Spleen (tissue), 11 donors: Measurements from ENCODE around the gene PPM1M. TPM values are rescaled to one million over a fixed set of nuclear protein-coding genes. Genes with fewer than 3 reads are reported as not detected.

Source experiments
- DNase-seq: peaks from one replicate; pipeline ENCODE4 v3.0.0-alpha.2; 2020
- H3K27ac ChIP-seq, 8 donors: fragments of 200-600 bp; sonication (generic) in 7 of 8; 1 replicate in 4 of 8; 2 replicates in 4 of 8; pipeline versions ENCODE4 v1.5.0 to v1.8.0; 2016 to 2021; ENCODE audit warnings: inconsistent platforms in 4 of 8, mild to moderate bottlenecking in 4 of 8, moderate library complexity in 1 of 8
- H3K27me3 ChIP-seq, 7 donors: fragments of 200-600 bp; sonication (generic) in 6 of 7; replicated peaks in 1 of 7; 1 replicate in 4 of 7; 2 replicates in 3 of 7; pipeline versions ENCODE4 v1.5.0 to v1.8.0; 2016 to 2021; ENCODE audit warnings: inconsistent platforms in 3 of 7, mild to moderate bottlenecking in 1 of 7
- H3K36me3 ChIP-seq, 6 donors: fragments of 200-600 bp; sonication (generic) in 5 of 6; 1 replicate in 4 of 6; 2 replicates in 2 of 6; pipeline versions ENCODE4 v1.5.0 to v1.8.0; 2016 to 2021; ENCODE audit warnings: inconsistent platforms in 2 of 6
- H3K4me1 ChIP-seq, 6 donors: fragments of 200-600 bp; sonication (generic) in 5 of 6; 1 replicate in 3 of 6; 2 replicates in 3 of 6; pipeline versions ENCODE4 v1.5.0 to v1.8.0; 2016 to 2021; ENCODE audit warnings: inconsistent platforms in 3 of 6
- H3K4me3 ChIP-seq, 8 donors: fragments of 200-600 bp; sonication (generic) in 7 of 8; 1 replicate in 4 of 8; 2 replicates in 4 of 8; pipeline versions ENCODE4 v1.5.0 to v1.8.0; 2016 to 2021; ENCODE audit warnings: inconsistent platforms in 4 of 8, mild to moderate bottlenecking in 4 of 8, moderate library complexity in 2 of 8
- H3K9me3 ChIP-seq, 8 donors: fragments of 200-600 bp; sonication (generic) in 7 of 8; 1 replicate in 4 of 8; 2 replicates in 4 of 8; pipeline versions ENCODE4 v1.5.0 to v1.8.0; 2016 to 2021; ENCODE audit warnings: inconsistent platforms in 4 of 8
- CTCF ChIP-seq, 11 experiments: fragments of 200-600 bp in 7 of 11; fragments of 450-650 bp in 4 of 11; sonication (generic) in 4 of 11; IDR thresholded peaks in 8 of 11; conservative IDR thresholded peaks in 3 of 11; 1 replicate in 7 of 11; 2 replicates in 4 of 11; pipeline versions ENCODE4 v1.4.0 to v1.8.0; 2016 to 2021; ENCODE audit warnings: antibody characterized with exemption in 11 of 11, inconsistent platforms in 4 of 11, mild to moderate bottlenecking in 1 of 11
- POLR2A ChIP-seq, 3 donors: fragments of 450-650 bp; IDR thresholded peaks; one replicate each; pipeline ENCODE4 v1.5.1; 2017; ENCODE audit warnings: antibody characterized with exemption in 3 of 3, mild to moderate bottlenecking in 1 of 3
- POLR2AphosphoS5 ChIP-seq, 3 donors: sonication (generic); formaldehyde crosslinking; IDR thresholded peaks; one replicate each; pipeline ENCODE4 v1.5.1; 2017; ENCODE audit warnings: antibody characterized with exemption in 3 of 3
- WGBS, 5 donors: extraction: QIAGEN DNeasy Blood & Tissue Kit in 3 of 5; methylation state at CpG; one replicate each; pipeline versions ENCODE4 v1.1.5 to v1.1.7; 2013 to 2018; 5-methylcytosine and 5-hydroxymethylcytosine counted together
- intact Hi-C: fragments of 100-400 bp; cut with DNase I; formaldehyde crosslinking; loops from one replicate; pipeline ENCODE4 v1.15.0; 2023; ENCODE audit warnings: low total_unique reads
- polyA plus RNA-seq, 3 donors: library from polyadenylated mRNA; stranded (reverse); fragments of 200-250 nt; gene quantifications; one replicate each; pipeline ENCODE4 v1.2.1, GENCODE V29; 2013
- total RNA-seq, 7 donors: library from RNA; depleted of rRNA in 3 of 7; stranded (reverse); fragments of >200 nt in 3 of 7; fragmentation: NEBNext Ultra II Directional in 4 of 7; extraction: Animal tissue kit (Norgen Biotek cat#: 25700) in 4 of 7; gene quantifications; one replicate each; pipeline versions ENCODE4 v1.1.0 to v1.2.1, GENCODE V29; 2016 to 2021
- donor health status: healthy with polysubstance abuse.
- donor health status: DM: no; HTN: no; CAD: no; lungs with moderate emphysema.
- donor health status: DM: no; HTN: no; CAD: no.
- donor health status: Bipolar disorder and iron deficiency.
- donor health status: healthy.
- donor health status: DM: no; HTN: no; CAD: no.
- donor health status: DM: yes; HTN: yes; CAD: no.

The PPM1M gene
- total and polyA plus RNA-seq, 10 donors, result 26.3 to 77.8 (median 49.7) TPM

- Histone ChIP-seq H3K27me3 (no peaks in the 10 kb centered on the region), H3K9me3 (no peaks in the 10 kb centered on the region), H3K27ac (peak overlapping the region in 3 of 8 donors; percentile 96 to 98 (median 97)), H3K36me3 (peaks cover 0 to under 1% (median 0%) of the 10 kb centered on the region in 6 donors), H3K4me1 (peaks cover 26 to 84% (median 66%) of the 10 kb centered on the region in 6 donors), H3K4me3 (no peak overlapping the region)
- TF ChIP-seq POLR2AphosphoS5 (IDR thresholded peaks at IDR 0.05), result no peak
- TF ChIP-seq CTCF (IDR thresholded peaks at IDR 0.05 in 8 of 11, conservative IDR thresholded peaks at IDR 0.05 in 3 of 11), result no peak
- TF ChIP-seq POLR2A (IDR thresholded peaks at IDR 0.05), result no peak
- intact Hi-C loops, result no loop called here
- no peak for DNase-seq
- 83 to 92% (median 87%) methylated on average over 4 of the region's 4 CpGs for WGBS, 5 donors
Measured at GRCh38 chr3:52240886-52241370, 4.6 kb upstream of the PPM1M start.

- H3K36me3 ChIP-seq, result no peaks in the 10 kb centered on the region
- no peaks in the 10 kb centered on the region for H3K27me3 ChIP-seq
- H3K4me1 ChIP-seq, result peaks cover 19 to 84% (median 67%) of the 10 kb centered on the region in 6 donors
- 88 to 100% (median 97%) methylated on average over 1 of the region's 1 CpG for WGBS, 5 donors
- intact Hi-C loops, result no loop called here
- no peak overlapping the region for H3K27ac ChIP-seq
- no peak overlapping the region for H3K4me3 ChIP-seq
- TF ChIP-seq CTCF (IDR thresholded peaks at IDR 0.05 in 8 of 11, conservative IDR thresholded peaks at IDR 0.05 in 3 of 11) (no peak), POLR2A (IDR thresholded peaks at IDR 0.05) (no peak), POLR2AphosphoS5 (IDR thresholded peaks at IDR 0.05) (no peak)
- no peak for DNase-seq
- no peaks in the 10 kb centered on the region for H3K9me3 ChIP-seq
Measured at GRCh38 chr3:52242039-52242438, 3.5 kb upstream of the PPM1M start.

GRCh38 chr3:52243791-52244628, 1.5 kb upstream of the PPM1M start:
- WGBS, 5 donors, result 35 to 59% (median 41%) methylated on average over 6 to 9 of the region's 9 CpGs
- peak overlapping the region in 2 of 8 donors; percentile 54 to 72 for H3K4me3 ChIP-seq
- peak overlapping the region; percentile 76 to 98 (median 94) for H3K27ac ChIP-seq
- peaks cover 0 to 16% (median 7%) of the 10 kb centered on the region in 6 donors for H3K36me3 ChIP-seq
- intact Hi-C loops, result no loop called here
- no peak for TF ChIP-seq POLR2A (IDR thresholded peaks at IDR 0.05)
- no peak for TF ChIP-seq CTCF (IDR thresholded peaks at IDR 0.05 in 8 of 11, conservative IDR thresholded peaks at IDR 0.05 in 3 of 11)
- TF ChIP-seq POLR2AphosphoS5 (IDR thresholded peaks at IDR 0.05), result peak; percentile 21 to 65 (median 25)
- H3K9me3 ChIP-seq, result no peaks in the 10 kb centered on the region
- H3K4me1 ChIP-seq, result peaks cover 5 to 86% (median 65%) of the 10 kb centered on the region in 6 donors
- DNase-seq, result peak; percentile 85
- no peaks in the 10 kb centered on the region for H3K27me3 ChIP-seq

DNA sequence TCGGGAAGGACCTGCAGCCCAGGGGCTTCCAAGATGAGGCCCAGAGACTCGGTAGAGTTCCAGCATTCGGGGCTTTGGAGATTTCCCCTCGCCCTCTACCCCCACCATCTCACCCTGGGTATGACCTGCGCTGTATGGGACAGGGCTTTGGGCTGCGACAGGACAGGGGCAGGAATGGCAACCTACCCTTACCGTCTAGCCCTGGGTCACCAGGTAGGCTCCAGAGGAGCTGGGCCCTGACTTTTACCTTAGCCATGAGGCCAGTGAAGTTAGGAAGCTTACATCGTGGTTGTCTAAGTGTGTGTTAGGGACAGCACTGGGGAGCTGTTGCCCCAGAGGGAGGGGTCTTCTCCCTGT, 683 bp downstream of the PPM1M start:
- Histone ChIP-seq H3K27me3 (no peaks in the 10 kb centered on the region), H3K4me3 (peak overlapping the region; percentile 46 to 72 (median 54)), H3K36me3 (peaks cover 0 to 39% (median 25%) of the 10 kb centered on the region in 6 donors), H3K9me3 (no peaks in the 10 kb centered on the region), H3K27ac (peak overlapping the region; percentile 76 to 98 (median 94)), H3K4me1 (peaks cover 0 to 89% (median 50%) of the 10 kb centered on the region in 6 donors)
- TF ChIP-seq POLR2AphosphoS5 (IDR thresholded peaks at IDR 0.05) (no peak), CTCF (IDR thresholded peaks at IDR 0.05 in 8 of 11, conservative IDR thresholded peaks at IDR 0.05 in 3 of 11) (no peak), POLR2A (IDR thresholded peaks at IDR 0.05) (no peak)
- intact Hi-C loops, result no loop called here
- no peak for DNase-seq
- 10 to 56% (median 51%) methylated on average over 2 to 8 of the region's 8 CpGs for WGBS, 5 donors
